Heart right ventricle (tissue), 16 donors: ENCODE data around the gene FBN1. TPM values are rescaled to one million over a fixed set of nuclear protein-coding genes. Genes with fewer than 3 reads are reported as not detected.

ENCODE experiments used
- ATAC-seq, 8 donors: fragments of 200-7000 bp; cut with Tn5 transposase; one replicate each; pipeline ENCODE4 v1.9.1; 2020; ENCODE audit warnings: mild to moderate bottlenecking in 8 of 8, moderate library complexity in 8 of 8, moderate number of reproducible peaks in 1 of 8
- DNase-seq, 2 donors: peaks; one replicate each; pipeline ENCODE4 v3.0.0-alpha.2; 2020
- H3K27ac ChIP-seq, 10 donors: fragments of 200-600 bp; sonication (generic) in 2 of 10; one replicate each; pipeline versions ENCODE4 v1.5.0 to v1.8.0; 2020 to 2022; ENCODE audit warnings: mild to moderate bottlenecking in 3 of 10
- H3K27me3 ChIP-seq, 7 donors: fragments of 200-600 bp; one replicate each; pipeline ENCODE4 v1.8.0; 2021 to 2022; ENCODE audit warnings: mild to moderate bottlenecking in 2 of 7
- H3K36me3 ChIP-seq, 9 donors: fragments of 200-600 bp; sonication (generic) in 1 of 9; one replicate each; pipeline versions ENCODE4 v1.5.0 to v1.8.0; 2020 to 2022; ENCODE audit warnings: mild to moderate bottlenecking in 2 of 9
- H3K4me1 ChIP-seq, 9 donors: fragments of 200-600 bp; sonication (generic) in 1 of 9; one replicate each; pipeline versions ENCODE4 v1.5.0 to v1.8.0; 2020 to 2022; ENCODE audit warnings: mild to moderate bottlenecking in 4 of 9
- H3K4me3 ChIP-seq, 10 donors: fragments of 200-600 bp; sonication (generic) in 2 of 10; one replicate each; pipeline versions ENCODE4 v1.5.0 to v1.8.0; 2020 to 2022; ENCODE audit warnings: mild to moderate bottlenecking in 7 of 10, moderate library complexity in 2 of 10
- H3K9me3 ChIP-seq, 11 donors: fragments of 200-600 bp in 10 of 11; sonication (generic) in 2 of 11; one replicate each; pipeline versions ENCODE4 v1.5.0 to v1.8.0; 2013 to 2022; ENCODE audit warnings: mild to moderate bottlenecking in 2 of 11, control low read depth in 1 of 11, moderate library complexity in 1 of 11
- CTCF ChIP-seq, 9 donors: fragments of 200-600 bp; sonication (generic) in 2 of 9; IDR thresholded peaks; one replicate each; pipeline versions ENCODE4 v1.5.0 to v1.8.0; 2021 to 2022; ENCODE audit warnings: antibody characterized with exemption in 9 of 9, mild to moderate bottlenecking in 5 of 9, moderate library complexity in 1 of 9
- WGBS, 2 donors: extraction: QIAGEN DNeasy Blood & Tissue Kit; methylation state at CpG; one replicate each; pipeline ENCODE4 v1.1.7; 2013; ENCODE audit warnings: inconsistent platforms in 1 of 2; 5-methylcytosine and 5-hydroxymethylcytosine counted together
- intact Hi-C, 10 donors: fragments of 100-400 bp; cut with DNase I; formaldehyde crosslinking; loops; one replicate each; pipeline versions ENCODE4 v1.11.1 to v1.14.2; 2022
- polyA plus RNA-seq, 2 donors: library from polyadenylated mRNA; stranded (reverse); fragments of 200-250 nt; gene quantifications; one replicate each; pipeline ENCODE4 v1.2.3, GENCODE V29; 2013
- total RNA-seq, 10 donors: library from RNA; stranded (reverse); fragmentation: NEBNext Ultra II Directional in 3 of 10; extraction: Animal tissue kit (Norgen Biotek cat#: 25700) in 3 of 10; gene quantifications; one replicate each; pipeline versions ENCODE4 v1.2.1 to v1.2.4, GENCODE V29; 2021 to 2023
- donor health status: Arrhythmogenic right ventricular cardiomyopathy.
- donor health status: ischemic (EF 13 %, LVEDD 7.1; RV severe dilation, severe dysfunction).
- donor health status: healthy with polysubstance abuse.
- donor health status: DM: no; HTN: yes; CAD: no.
- donor health status: DM: no; HTN: no; CAD: no.
- donor health status: ischemic (EF 25% LVEDD 6.9; RV normal size, moderate dysfunction).
- donor health status: ischemic (EF 25% LVEDD 5.7; RV mildly dilated, moderate dysfunction).
- donor health status: healthy.
- donor health status: DM: yes; HTN: yes; CAD: no.
- donor health status: Ischemic cardiomyopathy.
- donor health status: ischemic (EF 35%, LVEDD 5.7; RV mildly dilated, moderate dysfunction).
- donor health status: nonischemic (EF 11% LVEDD 7.7; RV severe dilation, severe dysfunction).
- donor health status: DM: yes; HTN: yes; CAD: no.
- donor health status: PGD.
- donor health status: ischemic (EF 29% LVEDD 5.4; RV normal size, mild dysfunction).
- donor health status: nonischemic (EF 23%, LVEDD 6.1; RV moderate dilation, normal function).

The FBN1 gene
- total and polyA plus RNA-seq, 12 donors, result 7.0 to 116 (median 31.1) TPM

DNA sequence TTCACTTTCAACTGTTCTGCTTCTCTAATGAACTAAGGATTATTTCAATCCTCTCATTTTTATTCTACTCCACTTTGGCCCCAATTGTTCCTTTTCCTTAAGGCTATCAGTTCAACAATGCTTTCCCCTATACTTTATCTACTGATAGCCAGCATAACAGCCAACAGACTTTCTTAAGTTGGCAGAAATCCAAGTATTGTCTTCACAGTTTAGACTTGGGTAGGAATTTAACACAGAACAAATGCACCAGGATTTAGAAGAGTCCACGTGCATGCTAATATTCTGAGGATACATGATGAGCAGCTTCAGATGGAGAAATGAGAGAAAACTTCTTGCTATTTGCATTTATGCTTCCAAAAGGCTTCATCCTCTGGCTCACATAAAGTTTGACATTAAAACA is 54.8 kb downstream of the FBN1 start:
- H3K4me1 ChIP-seq, result peaks cover 0 to 49% (median 6%) of the 10 kb centered on the region in 9 donors
- peak overlapping the region in 1 of 10 donors; percentile 13 for H3K27ac ChIP-seq
- no peaks in the 10 kb centered on the region for H3K9me3 ChIP-seq
- no peak for TF ChIP-seq CTCF (IDR thresholded peaks at IDR 0.05)
- 3 to 8% methylated on average over 1 of the region's 1 CpG for WGBS, 2 donors
- H3K27me3 ChIP-seq, result no peaks in the 10 kb centered on the region
- ATAC-seq (peak in 6 of 8 donors; percentile 47 to 84 (median 70)), DNase-seq (no peak)
- H3K36me3 ChIP-seq, result peaks cover 0 to 24% (median 0%) of the 10 kb centered on the region in 9 donors
- H3K4me3 ChIP-seq, result no peak overlapping the region
- intact Hi-C loops, result no loop called here

GRCh38 chr15:48584812-48585563 is 60.5 kb downstream of the FBN1 start:
- peak overlapping the region in 1 of 10 donors; percentile 2 for H3K27ac ChIP-seq

DNA sequence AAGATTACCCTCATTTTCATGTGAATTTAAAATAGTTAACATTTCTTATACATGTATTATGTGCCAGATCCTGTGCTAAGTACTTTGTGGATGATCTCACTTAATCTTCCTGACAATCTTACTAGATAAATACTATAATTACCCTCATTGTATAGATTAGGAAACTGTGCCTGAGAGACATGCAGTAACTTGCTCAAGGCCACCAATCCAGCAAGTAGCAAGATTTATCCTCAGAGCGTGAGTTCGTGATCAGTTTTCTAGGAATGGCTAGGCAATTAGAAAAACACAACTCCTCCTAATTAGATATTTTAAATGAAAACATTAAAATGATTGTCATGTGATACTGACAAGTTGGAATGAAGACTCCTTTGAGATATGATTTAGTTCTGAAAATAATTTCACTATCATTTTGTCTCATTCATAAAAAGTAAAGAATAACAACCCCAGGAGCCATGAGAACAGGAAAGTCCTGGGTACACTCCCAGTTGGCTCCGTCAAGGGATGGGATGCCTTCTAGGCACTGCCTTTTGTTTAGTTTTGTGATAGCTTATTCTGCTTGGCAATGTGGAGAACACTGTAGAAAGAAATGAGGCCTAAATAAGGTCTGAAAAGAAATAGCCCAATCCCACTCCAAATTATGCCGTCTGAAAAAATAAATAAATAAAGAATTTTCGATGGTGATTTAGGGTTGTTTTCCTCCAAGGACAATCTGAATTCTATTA is 61.3 kb downstream of the FBN1 start:
- Histone ChIP-seq H3K36me3 (no peaks in the 10 kb centered on the region), H3K27me3 (no peaks in the 10 kb centered on the region), H3K27ac (no peak overlapping the region), H3K9me3 (no peaks in the 10 kb centered on the region), H3K4me1 (peaks cover 7 to 69% (median 23%) of the 10 kb centered on the region in 9 donors), H3K4me3 (no peak overlapping the region)
- intact Hi-C loops, result no loop called here
- ATAC-seq, result no peak
- WGBS, 2 donors, result 73 to 78% methylated on average over 5 of the region's 5 CpGs
- no peak for DNase-seq
- TF ChIP-seq CTCF (IDR thresholded peaks at IDR 0.05), result no peak

More at GRCh38 chr15:48584812-48585563, 60.5 kb downstream of the FBN1 start:
- intact Hi-C loops, result no loop called here
- ATAC-seq (no peak), DNase-seq (no peak)
- Histone ChIP-seq H3K4me3 (no peak overlapping the region), H3K27me3 (no peaks in the 10 kb centered on the region), H3K4me1 (peaks cover 3 to 66% (median 17%) of the 10 kb centered on the region in 9 donors), H3K36me3 (no peaks in the 10 kb centered on the region), H3K9me3 (no peaks in the 10 kb centered on the region)
- 73 to 74% methylated on average over 6 of the region's 6 CpGs for WGBS, 2 donors
- TF ChIP-seq CTCF (IDR thresholded peaks at IDR 0.05), result no peak

DNA sequence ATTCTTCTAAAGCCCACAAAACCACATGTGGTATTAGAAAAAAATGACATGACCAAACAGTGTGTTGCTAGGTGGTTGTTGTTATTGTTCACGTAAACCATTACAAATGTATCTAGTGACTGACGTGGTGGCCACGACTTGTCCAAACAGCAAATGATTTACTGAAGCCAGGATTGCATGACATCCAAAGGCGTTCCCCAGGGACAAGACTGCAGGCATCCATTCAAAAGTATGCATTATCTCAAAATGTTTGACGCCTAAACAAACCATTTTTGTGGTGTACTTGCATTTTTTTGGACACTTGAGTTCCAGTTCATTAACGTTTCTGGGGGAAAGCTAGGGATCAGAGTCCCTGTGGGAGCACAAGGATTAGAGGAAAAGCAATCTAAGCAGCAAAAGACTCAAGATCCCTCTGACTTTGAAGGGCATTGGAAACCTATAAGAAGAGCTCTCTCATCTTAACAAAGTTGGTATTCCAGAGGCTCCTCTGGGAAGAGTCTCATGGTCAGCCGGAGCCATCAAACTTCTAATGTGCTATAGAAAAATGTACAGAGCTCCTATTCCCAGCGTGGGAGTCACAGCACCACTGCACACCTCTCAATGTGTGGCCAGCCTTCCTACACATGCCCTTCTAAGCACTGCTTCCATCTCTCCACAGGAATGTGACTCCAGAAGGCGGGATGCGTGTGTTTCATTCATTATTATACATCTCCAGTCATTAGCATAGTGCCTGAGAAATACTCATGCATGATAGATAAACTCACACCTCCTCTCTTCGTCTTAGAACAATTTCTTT is 62.9 kb downstream of the FBN1 start:
- H3K36me3 ChIP-seq, result no peaks in the 10 kb centered on the region
- peaks cover 7 to 70% (median 27%) of the 10 kb centered on the region in 9 donors for H3K4me1 ChIP-seq
- H3K27ac ChIP-seq, result peak overlapping the region in 5 of 10 donors; percentile 7 to 45 (median 34)
- no peaks in the 10 kb centered on the region for H3K27me3 ChIP-seq
- peak in 1 of 2 donors; percentile 35 for DNase-seq
- ATAC-seq, result peak in 7 of 8 donors; percentile 19 to 63 (median 30)
- no peaks in the 10 kb centered on the region for H3K9me3 ChIP-seq
- 63 to 74% methylated on average over 11 of the region's 11 CpGs for WGBS, 2 donors
- TF ChIP-seq CTCF (IDR thresholded peaks at IDR 0.05), result no peak
- no peak overlapping the region for H3K4me3 ChIP-seq
- intact Hi-C loops, result no loop called here
